PC-3 (cell line): ENCODE data around the gene TWF2. TPM values are rescaled to one million over a fixed set of nuclear protein-coding genes. Genes with fewer than 3 reads are reported as not detected.

Experiments
- ATAC-seq: fragments of 200-7000 bp; cut with Tn5 transposase; 2 replicates; pipeline ENCODE4 v1.9.1; 2020; ENCODE audit warnings: mild to moderate bottlenecking, moderate library complexity
- BruUV-seq: library from RNA; stranded (reverse); fragments of 400-500 nt; replicated peaks from 2 replicates; lab custom pipeline; 2021; lab: Mats Ljungman, UMichigan
- CTCF ChIA-PET: fragments of 300-600 bp; sonication (Branson Sonifier 250); formaldehyde crosslinking; loops from one replicate; lab custom pipeline; 2022; ENCODE audit warnings: antibody characterized with exemption; lab: Charles Lee
- POLR2A ChIA-PET: fragments of 300-600 bp; sonication (Branson Sonifier 250); formaldehyde crosslinking; loops from one replicate; lab custom pipeline; 2022; ENCODE audit warnings: antibody characterized with exemption; ENCODE audit not compliant: unreplicated experiment; lab: Charles Lee
- DNase-seq: peaks from one replicate; pipeline ENCODE4 v3.0.0-alpha.2; 2015
- H2AFZ ChIP-seq: fragments of 300-600 bp; sonication (generic); 2 replicates; pipeline ENCODE4 v1.6.0; 2016; ENCODE audit warnings: antibody characterized with exemption, low read length
- H3F3A ChIP-seq: fragments of 300-600 bp; sonication (generic); one replicate; pipeline ENCODE4 v1.6.0; 2017; ENCODE audit warnings: antibody characterized with exemption, low read length, control low read depth, mild to moderate bottlenecking; ENCODE audit not compliant: unreplicated experiment
- H3K27ac ChIP-seq: fragments of 300-600 bp; sonication (generic); 2 replicates; pipeline ENCODE4 v1.5.1; 2016; ENCODE audit warnings: mild to moderate bottlenecking, low read length
- H3K27me3 ChIP-seq: fragments of 300-600 bp; sonication (generic); 2 replicates; pipeline ENCODE4 v1.6.1; 2016; ENCODE audit warnings: low read length, mixed read lengths
- H3K36me3 ChIP-seq: fragments of 300-600 bp; sonication (generic); 2 replicates; pipeline ENCODE4 v1.6.1; 2016; ENCODE audit warnings: low read depth, mixed run types, low read length, mixed read lengths
- H3K4me1 ChIP-seq: fragments of 300-600 bp; sonication (generic); 2 replicates; pipeline ENCODE4 v1.5.1; 2016; ENCODE audit warnings: low read length; ENCODE audit not compliant: insufficient read depth
- H3K4me2 ChIP-seq: fragments of 300-600 bp; sonication (generic); 2 replicates; pipeline ENCODE4 v1.6.0; 2016; ENCODE audit warnings: low read length
- H3K4me3 ChIP-seq: fragments of 300-600 bp; sonication (generic); 2 replicates; pipeline ENCODE4 v1.5.1; 2016; ENCODE audit warnings: mild to moderate bottlenecking, low read length, mixed read lengths
- H3K79me2 ChIP-seq: fragments of 300-600 bp; sonication (generic); 2 replicates; pipeline ENCODE4 v1.6.1; 2017; ENCODE audit warnings: low read length, mixed read lengths
- H3K9ac ChIP-seq: fragments of 300-600 bp; sonication (generic); 2 replicates; pipeline ENCODE4 v1.6.0; 2016; ENCODE audit warnings: mild to moderate bottlenecking, low read length
- H3K9me2 ChIP-seq: fragments of 300-600 bp; sonication (generic); replicated peaks from 2 replicates; pipeline ENCODE4 v1.6.1; 2016; ENCODE audit warnings: mixed run types, low read length, mixed read lengths
- H3K9me3 ChIP-seq: fragments of 300-600 bp; sonication (generic); 2 replicates; pipeline ENCODE4 v1.6.1; 2016; ENCODE audit warnings: low read length, mixed read lengths
- H4K20me1 ChIP-seq: fragments of 300-600 bp; sonication (generic); 2 replicates; pipeline ENCODE4 v1.6.1; 2016; ENCODE audit warnings: low read length, mixed read lengths
- EZH2 ChIP-seq: fragments of 300-600 bp; sonication (generic); IDR thresholded peaks from one replicate; pipeline ENCODE4 v1.6.1; 2017; ENCODE audit warnings: antibody characterized with exemption, mild to moderate bottlenecking, low read length; ENCODE audit not compliant: unreplicated experiment
- EZH2phosphoT487 ChIP-seq: fragments of 300-600 bp; sonication (generic); IDR thresholded peaks from 2 replicates; pipeline ENCODE4 v1.6.1; 2018; ENCODE audit warnings: mild to moderate bottlenecking, antibody characterized with exemption, low read length, borderline replicate concordance
- intact Hi-C: fragments of 100-400 bp; cut with micrococcal nuclease; formaldehyde crosslinking; loops from 2 replicates; pipeline ENCODE4 v1.9.0; 2023
- total RNA-seq: library from RNA; depleted of rRNA; stranded (reverse); fragments of >200 nt; gene quantifications from 2 replicates; pipeline ENCODE4 v1.2.3, GENCODE V29; 2014
- TF ChIP-seq, protein P1 (sequence below): fragments of 300-600 bp; sonication (generic); conservative IDR thresholded peaks from 2 replicates; pipeline ENCODE4 v1.5.1; 2017; ENCODE audit warnings: antibody characterized with exemption, low read depth, mild to moderate bottlenecking, low read length

The TWF2 gene
- total RNA-seq, 1 experiment from 2014 or later = 147 TPM

DNA sequence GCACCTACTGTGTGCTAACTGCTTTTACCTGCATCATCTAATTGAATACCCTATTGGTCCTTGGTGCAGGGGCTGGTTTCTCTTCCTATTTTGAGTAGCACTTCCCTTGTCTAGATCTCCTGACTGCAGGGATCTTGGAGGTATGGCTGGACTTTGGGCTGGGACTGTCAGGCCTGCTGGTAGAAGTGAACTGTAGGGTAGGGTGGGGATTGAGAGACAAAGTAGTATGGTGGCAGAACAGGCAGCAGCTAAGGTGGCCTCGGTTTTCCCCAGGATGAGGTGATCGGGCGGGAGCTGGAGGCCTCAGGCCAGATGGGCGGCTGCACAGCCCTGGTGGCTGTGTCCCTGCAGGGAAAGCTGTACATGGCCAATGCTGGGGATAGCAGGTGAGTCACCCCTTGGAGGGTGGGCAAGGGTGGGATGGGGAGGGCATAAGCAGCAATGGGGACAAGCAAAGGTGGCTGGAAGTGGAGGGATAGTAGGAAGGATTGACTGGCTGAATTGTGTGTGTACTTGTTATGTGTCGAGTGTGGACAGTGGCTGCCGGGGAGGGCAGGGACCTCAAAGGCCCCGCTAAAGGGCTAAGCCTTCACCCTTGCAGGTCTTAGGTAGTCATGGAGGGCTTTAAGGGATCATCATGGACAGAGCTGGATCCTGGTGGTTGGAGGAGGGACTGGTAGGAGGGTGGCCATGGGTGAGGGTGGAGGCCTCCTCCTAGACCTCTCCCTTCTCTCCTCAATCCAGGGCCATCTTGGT, 8.6 kb upstream of the TWF2 start:
- CTCF ChIA-PET = no interaction called here
- intact Hi-C loops = no loop called here

DNA sequence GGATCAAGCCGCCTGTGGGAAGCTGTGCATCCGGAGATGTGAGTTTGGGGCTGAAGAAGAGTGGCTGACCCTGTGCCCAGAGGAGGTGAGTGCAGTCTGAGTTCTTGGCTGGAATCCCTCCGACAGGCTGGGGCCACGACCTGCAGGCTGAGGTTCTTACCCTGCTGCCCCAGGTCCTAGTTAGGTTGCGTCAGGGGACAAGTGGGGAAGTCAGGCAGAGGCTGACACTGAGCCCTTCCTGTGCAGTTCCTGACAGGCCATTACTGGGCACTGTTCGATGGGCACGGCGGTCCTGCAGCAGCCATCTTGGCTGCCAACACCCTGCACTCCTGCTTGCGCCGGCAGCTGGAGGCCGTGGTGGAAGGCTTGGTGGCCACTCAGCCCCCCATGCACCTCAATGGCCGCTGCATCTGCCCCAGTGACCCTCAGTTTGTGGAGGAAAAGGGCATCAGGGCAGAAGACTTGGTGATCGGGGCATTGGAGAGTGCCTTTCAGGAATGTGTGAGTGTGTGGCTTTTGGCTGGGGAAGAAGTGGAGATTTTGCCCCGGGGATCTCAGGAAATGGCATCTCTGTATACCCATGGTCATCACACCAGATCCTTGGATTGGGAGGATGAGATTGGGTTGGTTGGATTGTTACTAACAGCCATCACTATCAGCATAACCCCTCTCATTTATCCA, 7.9 kb upstream of the TWF2 start:
- POLR2A ChIA-PET = no interaction called here
- peaks cover 4% of the 10 kb centered on the region for H3F3A ChIP-seq
- no peak for DNase-seq

More for the DNA sequence above, 8.6 kb upstream of the TWF2 start:
- peaks cover 4% of the 10 kb centered on the region for H3F3A ChIP-seq
- BruUV-seq = no TSS peak
- H2AFZ ChIP-seq = no peak overlapping the region
- H3K79me2 ChIP-seq = no peaks in the 10 kb centered on the region
- 0 out of 2 replicates have a peak overlapping the region, but pooled peaks have one; percentile 88 for H3K4me2 ChIP-seq
- H3K9ac ChIP-seq = no peak overlapping the region
- no peak overlapping the region for H3K27ac ChIP-seq
- H3K9me2 ChIP-seq = no peaks in the 10 kb centered on the region
- no peaks in the 10 kb centered on the region for H3K27me3 ChIP-seq
- H4K20me1 ChIP-seq = no peaks in the 10 kb centered on the region
- POLR2A ChIA-PET = no interaction called here
- no peak overlapping the region for H3K4me3 ChIP-seq
- ATAC-seq (no peak), DNase-seq (no peak)
- H3K4me1 ChIP-seq = peaks cover 31% of the 10 kb centered on the region
- TF ChIP-seq EZH2 = no peak
- TF ChIP-seq EZH2phosphoT487 = no peak
- TF ChIP-seq, protein P1, sequence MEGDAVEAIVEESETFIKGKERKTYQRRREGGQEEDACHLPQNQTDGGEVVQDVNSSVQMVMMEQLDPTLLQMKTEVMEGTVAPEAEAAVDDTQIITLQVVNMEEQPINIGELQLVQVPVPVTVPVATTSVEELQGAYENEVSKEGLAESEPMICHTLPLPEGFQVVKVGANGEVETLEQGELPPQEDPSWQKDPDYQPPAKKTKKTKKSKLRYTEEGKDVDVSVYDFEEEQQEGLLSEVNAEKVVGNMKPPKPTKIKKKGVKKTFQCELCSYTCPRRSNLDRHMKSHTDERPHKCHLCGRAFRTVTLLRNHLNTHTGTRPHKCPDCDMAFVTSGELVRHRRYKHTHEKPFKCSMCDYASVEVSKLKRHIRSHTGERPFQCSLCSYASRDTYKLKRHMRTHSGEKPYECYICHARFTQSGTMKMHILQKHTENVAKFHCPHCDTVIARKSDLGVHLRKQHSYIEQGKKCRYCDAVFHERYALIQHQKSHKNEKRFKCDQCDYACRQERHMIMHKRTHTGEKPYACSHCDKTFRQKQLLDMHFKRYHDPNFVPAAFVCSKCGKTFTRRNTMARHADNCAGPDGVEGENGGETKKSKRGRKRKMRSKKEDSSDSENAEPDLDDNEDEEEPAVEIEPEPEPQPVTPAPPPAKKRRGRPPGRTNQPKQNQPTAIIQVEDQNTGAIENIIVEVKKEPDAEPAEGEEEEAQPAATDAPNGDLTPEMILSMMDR = no peak
- H3K36me3 ChIP-seq = peaks cover 4% of the 10 kb centered on the region
- H3K9me3 ChIP-seq = no peaks in the 10 kb centered on the region

More for the DNA sequence above, 7.9 kb upstream of the TWF2 start:
- CTCF ChIA-PET = interaction anchor here (0.6 kb wide), 1 partner anchor 239 kb away, joined by 4 read pairs; no protein-coding TSS in a partner anchor
- Histone ChIP-seq H3K4me1 (peaks cover 31% of the 10 kb centered on the region), H3K27ac (no peak overlapping the region), H3K4me2 (peak overlapping the region; percentile 88), H3K4me3 (peak overlapping the region; percentile 76; the same call in 1 of the 2 replicates), H3K36me3 (peaks cover 2% of the 10 kb centered on the region; the same call in 1 of the 2 replicates), H3K9ac (no peak overlapping the region), H3K79me2 (no peaks in the 10 kb centered on the region), H2AFZ (no peak overlapping the region), H4K20me1 (no peaks in the 10 kb centered on the region), H3K27me3 (no peaks in the 10 kb centered on the region), H3K9me3 (no peaks in the 10 kb centered on the region), H3K9me2 (no peaks in the 10 kb centered on the region)
- no peak for ATAC-seq
- BruUV-seq = no TSS peak
- TF ChIP-seq EZH2phosphoT487 = no peak
- no peak for TF ChIP-seq EZH2
- TF ChIP-seq, protein P1 = no peak
- intact Hi-C loops = no loop called here
